ENCODE data around the gene DSCAML1. TPM values are rescaled to one million over a fixed set of nuclear protein-coding genes. Genes with fewer than 3 reads are reported as not detected.
A peak's percentile ranks its signal among the peaks of the same experiment; 100 is the strongest.

DSCAML1 gene
- total RNA-seq, 1 experiment from 2014 or later: 0.15 TPM

DNA sequence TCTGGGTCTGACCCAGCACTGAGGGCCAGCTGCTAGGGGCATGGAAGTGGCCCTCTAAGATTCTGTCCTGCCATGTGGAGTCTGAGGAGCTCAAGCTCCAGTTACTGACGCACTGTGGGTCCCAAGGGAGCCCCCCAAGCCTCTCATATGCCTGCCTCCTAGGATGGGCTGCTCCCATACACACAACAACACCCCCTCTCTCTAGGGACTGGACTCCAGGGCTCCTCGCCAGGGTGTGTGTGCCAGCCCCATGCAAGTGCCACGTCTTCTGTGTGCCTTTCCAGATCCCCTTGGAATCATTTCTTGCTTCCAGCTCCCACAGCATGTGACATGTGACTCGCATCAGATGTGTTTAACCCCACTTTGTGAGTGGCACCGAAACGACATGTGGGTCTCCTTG lies 234.9 kb downstream of the DSCAML1 start:
- Histone ChIP-seq H3K56ac (ENCODE audit: insufficient read length, low read depth, low read length) (no peak overlapping the region), H3T11ph (ENCODE audit: low read length) (no peak overlapping the region), H3K79me1 (ENCODE audit: insufficient read depth, low read depth, low read length, poor library complexity, severe bottlenecking) (no peaks in the 10 kb centered on the region), H4K5ac (ENCODE audit: insufficient read length, low read depth, low read length) (no peak overlapping the region), H3K27ac (ENCODE audit: insufficient read length, low read depth, low read length) (no peak overlapping the region), H2BK15ac (ENCODE audit: low read depth, low read length) (no peak overlapping the region), H4K20me1 (ENCODE audit: control insufficient read depth, insufficient read depth, insufficient read length) (no peaks in the 10 kb centered on the region), H2AK5ac (ENCODE audit: insufficient read length, low read length) (no peak overlapping the region), H3K23ac (ENCODE audit: insufficient read length, low read depth, low read length) (no peak overlapping the region), H2AFZ (ENCODE audit: low read length) (no peak overlapping the region), H3K9me3 (ENCODE audit: control insufficient read depth, low read depth, low read length) (no peaks in the 10 kb centered on the region), H3K9ac (ENCODE audit: extremely low read depth, insufficient read length, low read length) (no peak overlapping the region), H4K91ac (ENCODE audit: insufficient read length, low read depth, low read length) (no peak overlapping the region), H3K4ac (ENCODE audit: low read depth, low read length) (no peak overlapping the region), H3K14ac (ENCODE audit: insufficient read depth, low read length) (no peak overlapping the region), H3K23me2 (ENCODE audit: insufficient read length, low read depth, low read length, poor library complexity, severe bottlenecking) (no peaks in the 10 kb centered on the region), H3K4me2 (ENCODE audit: insufficient read depth, insufficient read length, low read length) (no peak overlapping the region), H2BK20ac (ENCODE audit: low read depth, low read length, poor library complexity, severe bottlenecking) (no peak overlapping the region), H3K18ac (ENCODE audit: insufficient read length, low read depth, low read length) (no peak overlapping the region), H3K4me1 (ENCODE audit: insufficient read depth, low read length) (no peaks in the 10 kb centered on the region; the same call in 1 of the 2 replicates), H2BK12ac (ENCODE audit: insufficient read length, low read depth, low read length) (no peak overlapping the region), H2BK5ac (ENCODE audit: insufficient read length, low read length) (no peak overlapping the region), H3K79me2 (ENCODE audit: insufficient read depth, low read length) (no peaks in the 10 kb centered on the region), H3K27me3 (ENCODE audit: insufficient read depth, low read length) (no peaks in the 10 kb centered on the region), H2BK120ac (ENCODE audit: low read depth, low read length, poor library complexity, severe bottlenecking) (no peak overlapping the region), H4K8ac (replicated peaks; ENCODE audit: insufficient read length, low read depth, low read length) (no peak overlapping the region)
- no peak overlapping the region for H3K4me3 Mint-ChIP-seq
- DNase-seq: no peak
- WGBS (ENCODE audit: extremely low coverage, insufficient read length, low lambda C conversion rate): no CpG with 5 or more reads among the region's 6 CpGs
- TF ChIP-seq, protein P1, sequence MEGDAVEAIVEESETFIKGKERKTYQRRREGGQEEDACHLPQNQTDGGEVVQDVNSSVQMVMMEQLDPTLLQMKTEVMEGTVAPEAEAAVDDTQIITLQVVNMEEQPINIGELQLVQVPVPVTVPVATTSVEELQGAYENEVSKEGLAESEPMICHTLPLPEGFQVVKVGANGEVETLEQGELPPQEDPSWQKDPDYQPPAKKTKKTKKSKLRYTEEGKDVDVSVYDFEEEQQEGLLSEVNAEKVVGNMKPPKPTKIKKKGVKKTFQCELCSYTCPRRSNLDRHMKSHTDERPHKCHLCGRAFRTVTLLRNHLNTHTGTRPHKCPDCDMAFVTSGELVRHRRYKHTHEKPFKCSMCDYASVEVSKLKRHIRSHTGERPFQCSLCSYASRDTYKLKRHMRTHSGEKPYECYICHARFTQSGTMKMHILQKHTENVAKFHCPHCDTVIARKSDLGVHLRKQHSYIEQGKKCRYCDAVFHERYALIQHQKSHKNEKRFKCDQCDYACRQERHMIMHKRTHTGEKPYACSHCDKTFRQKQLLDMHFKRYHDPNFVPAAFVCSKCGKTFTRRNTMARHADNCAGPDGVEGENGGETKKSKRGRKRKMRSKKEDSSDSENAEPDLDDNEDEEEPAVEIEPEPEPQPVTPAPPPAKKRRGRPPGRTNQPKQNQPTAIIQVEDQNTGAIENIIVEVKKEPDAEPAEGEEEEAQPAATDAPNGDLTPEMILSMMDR (conservative IDR thresholded peaks at IDR 0.05): no peak
- peak overlapping the region in 1 of 3 experiments; percentile 63; a peak in 1 of 7 replicates for H3K27ac Mint-ChIP-seq
- peaks cover 12% of the 10 kb centered on the region for H3K27me3 Mint-ChIP-seq (ENCODE audit: low read depth)
- no peaks in the 10 kb centered on the region for H3K36me3 Mint-ChIP-seq (ENCODE audit: insufficient read depth in 1 of 3, low read depth in 3 of 3)
- H3K9me3 Mint-ChIP-seq: no peaks in the 10 kb centered on the region
- peaks cover 35 to 46% of the 10 kb centered on the region in 2 experiments for H3K4me1 Mint-ChIP-seq

All from H9 (cell line).